ENCODE measurements around the gene FOXL2.

GRCh38 chr3:138944654-138944928 is 2.3 kb downstream of the FOXL2 start:
- TF ChIP-seq CTCF (IDR thresholded peaks at IDR 0.05; ENCODE audit: poor library complexity) (no peak), EZH2 (IDR thresholded peaks at IDR 0.05; ENCODE audit: borderline replicate concordance) (no peak)
